ENCODE data around the gene PALLD. TPM values are rescaled to one million over a fixed set of nuclear protein-coding genes. Genes with fewer than 3 reads are reported as not detected.
"Not testable (repeated sequence)": the region's sequence is repeated elsewhere in the genome, so short reads cannot be mapped to it uniquely, and the experiment has no call there.

Gene PALLD
- total and polyA plus RNA-seq, 12 donors = 30.3 to 203 (median 90.5) TPM

DNA sequence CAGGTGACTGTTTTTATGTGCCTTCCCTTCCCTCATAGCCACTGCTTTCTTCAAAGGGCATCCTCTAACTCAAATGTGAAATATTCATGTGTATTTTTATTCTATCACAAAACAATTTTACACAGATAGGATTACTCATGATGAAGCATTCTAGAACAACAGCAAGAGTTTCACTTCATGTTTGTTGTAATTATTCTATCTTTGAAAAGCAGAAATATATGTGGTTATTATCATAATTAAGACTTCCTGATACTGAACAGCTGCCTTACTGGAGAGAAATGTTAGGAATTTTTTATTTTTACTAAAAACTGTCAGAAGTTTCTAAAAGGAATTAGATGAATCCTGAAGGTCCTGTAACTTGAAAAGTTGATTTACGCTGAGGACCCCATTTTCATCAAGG, 229.1 kb downstream of the PALLD start:
- Histone ChIP-seq H3K9me3 (replicated peaks in 1 of 3) (no peaks in the 10 kb centered on the region), H3K4me1 (replicated peaks in 1 of 2) (peaks cover 0 to 5% of the 10 kb centered on the region in 2 donors), H3K4me3 (no peak overlapping the region), H3K27me3 (no peaks in the 10 kb centered on the region), H3K36me3 (replicated peaks in 1 of 2) (no peaks in the 10 kb centered on the region), H3K27ac (no peak overlapping the region)
- no peak for DNase-seq
- 75 to 91% (median 85%) methylated on average over 1 of the region's 1 CpG for WGBS, 4 donors
- no peak for TF ChIP-seq CTCF (IDR thresholded peaks at IDR 0.05)
- no peak for TF ChIP-seq POLR2A (IDR thresholded peaks at IDR 0.05)
- intact Hi-C loops (cut with DNase I) = no loop called here

GRCh38 chr4:168727181-168727580, 230.3 kb downstream of the PALLD start:
- H3K27ac ChIP-seq; H3K4me1 ChIP-seq (replicated peaks in 1 of 2); H3K9me3 ChIP-seq (replicated peaks in 1 of 3); H3K27me3 ChIP-seq; H3K36me3 ChIP-seq (replicated peaks in 1 of 2); intact Hi-C loops (cut with DNase I); H3K4me3 ChIP-seq; DNase-seq: not testable (repeated sequence)

- Histone ChIP-seq H3K27me3 (no peaks in the 10 kb centered on the region), H3K27ac (no peak overlapping the region), H3K4me1 (replicated peaks in 1 of 2) (no peaks in the 10 kb centered on the region), H3K4me3 (no peak overlapping the region), H3K9me3 (replicated peaks in 1 of 3) (no peaks in the 10 kb centered on the region), H3K36me3 (replicated peaks in 1 of 2) (no peaks in the 10 kb centered on the region)
- intact Hi-C loops (cut with DNase I) = no loop called here
- WGBS, 4 donors = 48 to 62% (median 60%) methylated on average over 6 of the region's 6 CpGs
- TF ChIP-seq POLR2A (IDR thresholded peaks at IDR 0.05) = no peak
- no peak for DNase-seq
These were observed 234.3 kb downstream of the PALLD start for GRCh38 chr4:168731006-168731636.

- intact Hi-C loops (cut with DNase I) = no loop called here
- DNase-seq = no peak
- Histone ChIP-seq H3K36me3 (replicated peaks in 1 of 2) (no peaks in the 10 kb centered on the region), H3K27ac (no peak overlapping the region), H3K9me3 (replicated peaks in 1 of 3) (no peaks in the 10 kb centered on the region), H3K4me1 (replicated peaks in 1 of 2) (no peaks in the 10 kb centered on the region), H3K4me3 (no peak overlapping the region), H3K27me3 (no peaks in the 10 kb centered on the region)
- TF ChIP-seq CTCF (IDR thresholded peaks at IDR 0.05) (no peak), POLR2A (IDR thresholded peaks at IDR 0.05) (no peak)
- 64 to 81% (median 69%) methylated on average over 6 of the region's 6 CpGs for WGBS, 4 donors
These were observed 235.0 kb downstream of the PALLD start for GRCh38 chr4:168731706-168732414.

- no peak for TF ChIP-seq POLR2A (IDR thresholded peaks at IDR 0.05)
- TF ChIP-seq CTCF (IDR thresholded peaks at IDR 0.05) = no peak
- WGBS, 4 donors = 71 to 86% (median 84%) methylated on average over 2 of the region's 2 CpGs
- intact Hi-C loops (cut with DNase I) = no loop called here
These were observed 235.9 kb downstream of the PALLD start for GRCh38 chr4:168732714-168733113.

More at GRCh38 chr4:168732714-168733113, 235.9 kb downstream of the PALLD start:
- Histone ChIP-seq H3K4me3 (no peak overlapping the region), H3K9me3 (replicated peaks in 1 of 3) (no peaks in the 10 kb centered on the region), H3K27ac (no peak overlapping the region), H3K27me3 (no peaks in the 10 kb centered on the region), H3K36me3 (replicated peaks in 1 of 2) (no peaks in the 10 kb centered on the region), H3K4me1 (replicated peaks in 1 of 2) (no peaks in the 10 kb centered on the region)
- DNase-seq = no peak
